Spleen (tissue), 11 donors: Measurements from ENCODE around the gene ATP11B. TPM values are rescaled to one million over a fixed set of nuclear protein-coding genes. Genes with fewer than 3 reads are reported as not detected.

Source experiments
- DNase-seq: peaks from one replicate; pipeline ENCODE4 v3.0.0-alpha.2; 2020
- H3K27ac ChIP-seq, 8 donors: fragments of 200-600 bp; sonication (generic) in 7 of 8; 1 replicate in 4 of 8; 2 replicates in 4 of 8; pipeline versions ENCODE4 v1.5.0 to v1.8.0; 2016 to 2021; ENCODE audit warnings: inconsistent platforms in 4 of 8, mild to moderate bottlenecking in 4 of 8, moderate library complexity in 1 of 8
- H3K27me3 ChIP-seq, 7 donors: fragments of 200-600 bp; sonication (generic) in 6 of 7; replicated peaks in 1 of 7; 1 replicate in 4 of 7; 2 replicates in 3 of 7; pipeline versions ENCODE4 v1.5.0 to v1.8.0; 2016 to 2021; ENCODE audit warnings: inconsistent platforms in 3 of 7, mild to moderate bottlenecking in 1 of 7
- H3K36me3 ChIP-seq, 6 donors: fragments of 200-600 bp; sonication (generic) in 5 of 6; 1 replicate in 4 of 6; 2 replicates in 2 of 6; pipeline versions ENCODE4 v1.5.0 to v1.8.0; 2016 to 2021; ENCODE audit warnings: inconsistent platforms in 2 of 6
- H3K4me1 ChIP-seq, 6 donors: fragments of 200-600 bp; sonication (generic) in 5 of 6; 1 replicate in 3 of 6; 2 replicates in 3 of 6; pipeline versions ENCODE4 v1.5.0 to v1.8.0; 2016 to 2021; ENCODE audit warnings: inconsistent platforms in 3 of 6
- H3K4me3 ChIP-seq, 8 donors: fragments of 200-600 bp; sonication (generic) in 7 of 8; 1 replicate in 4 of 8; 2 replicates in 4 of 8; pipeline versions ENCODE4 v1.5.0 to v1.8.0; 2016 to 2021; ENCODE audit warnings: inconsistent platforms in 4 of 8, mild to moderate bottlenecking in 4 of 8, moderate library complexity in 2 of 8
- H3K9me3 ChIP-seq, 8 donors: fragments of 200-600 bp; sonication (generic) in 7 of 8; 1 replicate in 4 of 8; 2 replicates in 4 of 8; pipeline versions ENCODE4 v1.5.0 to v1.8.0; 2016 to 2021; ENCODE audit warnings: inconsistent platforms in 4 of 8
- CTCF ChIP-seq, 11 experiments: fragments of 200-600 bp in 7 of 11; fragments of 450-650 bp in 4 of 11; sonication (generic) in 4 of 11; IDR thresholded peaks in 8 of 11; conservative IDR thresholded peaks in 3 of 11; 1 replicate in 7 of 11; 2 replicates in 4 of 11; pipeline versions ENCODE4 v1.4.0 to v1.8.0; 2016 to 2021; ENCODE audit warnings: antibody characterized with exemption in 11 of 11, inconsistent platforms in 4 of 11, mild to moderate bottlenecking in 1 of 11
- POLR2A ChIP-seq, 3 donors: fragments of 450-650 bp; IDR thresholded peaks; one replicate each; pipeline ENCODE4 v1.5.1; 2017; ENCODE audit warnings: antibody characterized with exemption in 3 of 3, mild to moderate bottlenecking in 1 of 3
- POLR2AphosphoS5 ChIP-seq, 3 donors: sonication (generic); formaldehyde crosslinking; IDR thresholded peaks; one replicate each; pipeline ENCODE4 v1.5.1; 2017; ENCODE audit warnings: antibody characterized with exemption in 3 of 3
- WGBS, 5 donors: extraction: QIAGEN DNeasy Blood & Tissue Kit in 3 of 5; methylation state at CpG; one replicate each; pipeline versions ENCODE4 v1.1.5 to v1.1.7; 2013 to 2018; 5-methylcytosine and 5-hydroxymethylcytosine counted together
- intact Hi-C: fragments of 100-400 bp; cut with DNase I; formaldehyde crosslinking; loops from one replicate; pipeline ENCODE4 v1.15.0; 2023; ENCODE audit warnings: low total_unique reads
- polyA plus RNA-seq, 3 donors: library from polyadenylated mRNA; stranded (reverse); fragments of 200-250 nt; gene quantifications; one replicate each; pipeline ENCODE4 v1.2.1, GENCODE V29; 2013
- total RNA-seq, 7 donors: library from RNA; depleted of rRNA in 3 of 7; stranded (reverse); fragments of >200 nt in 3 of 7; fragmentation: NEBNext Ultra II Directional in 4 of 7; extraction: Animal tissue kit (Norgen Biotek cat#: 25700) in 4 of 7; gene quantifications; one replicate each; pipeline versions ENCODE4 v1.1.0 to v1.2.1, GENCODE V29; 2016 to 2021
- donor health status: healthy with polysubstance abuse.
- donor health status: DM: no; HTN: no; CAD: no; lungs with moderate emphysema.
- donor health status: DM: no; HTN: no; CAD: no.
- donor health status: Bipolar disorder and iron deficiency.
- donor health status: healthy.
- donor health status: DM: no; HTN: no; CAD: no.
- donor health status: DM: yes; HTN: yes; CAD: no.

The ATP11B gene
- total and polyA plus RNA-seq, 10 donors: 7.2 to 165 (median 90.3) TPM

GRCh38 chr3:182909318-182910040 lies 116.2 kb downstream of the ATP11B start:
- Histone ChIP-seq H3K36me3 (peaks cover 0 to 94% (median 20%) of the 10 kb centered on the region in 6 donors), H3K9me3 (no peaks in the 10 kb centered on the region), H3K27ac (no peak overlapping the region), H3K27me3 (no peaks in the 10 kb centered on the region), H3K4me3 (no peak overlapping the region), H3K4me1 (peaks cover 0 to 17% (median 2%) of the 10 kb centered on the region in 6 donors)
- 90 to 97% (median 95%) methylated on average over 5 of the region's 5 CpGs for WGBS, 5 donors
- DNase-seq: no peak
- intact Hi-C loops: no loop called here
- TF ChIP-seq POLR2AphosphoS5 (IDR thresholded peaks at IDR 0.05) (no peak), CTCF (IDR thresholded peaks at IDR 0.05 in 8 of 11, conservative IDR thresholded peaks at IDR 0.05 in 3 of 11) (peak in 4 of 11 experiments; percentile 19 to 46 (median 42))

- no peaks in the 10 kb centered on the region for H3K9me3 ChIP-seq
- H3K4me1 ChIP-seq: peaks cover 0 to 26% (median 3%) of the 10 kb centered on the region in 6 donors
- whole genome bisulfite sequencing, 5 donors: 79 to 90% (median 86%) methylated on average over 5 of the region's 5 CpGs
- H3K27me3 ChIP-seq: no peaks in the 10 kb centered on the region
- no peak for DNase-seq
- intact Hi-C loops: no loop called here
- peak overlapping the region in 1 of 8 donors; percentile 44 for H3K27ac ChIP-seq
- H3K4me3 ChIP-seq: no peak overlapping the region
- TF ChIP-seq CTCF (IDR thresholded peaks at IDR 0.05 in 8 of 11, conservative IDR thresholded peaks at IDR 0.05 in 3 of 11) (no peak), POLR2AphosphoS5 (IDR thresholded peaks at IDR 0.05) (no peak)
- H3K36me3 ChIP-seq: peaks cover 0 to 94% (median 16%) of the 10 kb centered on the region in 6 donors
These were observed 117.9 kb downstream of the ATP11B start for GRCh38 chr3:182910936-182911781.

- Histone ChIP-seq H3K36me3 (peaks cover 0 to 92% (median 11%) of the 10 kb centered on the region in 6 donors), H3K4me1 (peaks cover 0 to 26% (median 3%) of the 10 kb centered on the region in 6 donors), H3K27ac (peak overlapping the region in 1 of 8 donors; percentile 44), H3K27me3 (no peaks in the 10 kb centered on the region), H3K4me3 (no peak overlapping the region), H3K9me3 (no peaks in the 10 kb centered on the region)
- intact Hi-C loops: no loop called here
- 65 to 87% (median 77%) methylated on average over 5 of the region's 5 CpGs for WGBS, 5 donors
- no peak for DNase-seq
- TF ChIP-seq POLR2A (IDR thresholded peaks at IDR 0.05) (no peak), POLR2AphosphoS5 (IDR thresholded peaks at IDR 0.05) (no peak)
These were observed 118.4 kb downstream of the ATP11B start for GRCh38 chr3:182911782-182912111.

- intact Hi-C loops: no loop called here
- peaks cover 0 to 26% (median 3%) of the 10 kb centered on the region in 6 donors for H3K4me1 ChIP-seq
- no peaks in the 10 kb centered on the region for H3K9me3 ChIP-seq
- peaks cover 0 to 88% (median 11%) of the 10 kb centered on the region in 6 donors for H3K36me3 ChIP-seq
- TF ChIP-seq POLR2A (IDR thresholded peaks at IDR 0.05) (no peak), CTCF (IDR thresholded peaks at IDR 0.05 in 8 of 11, conservative IDR thresholded peaks at IDR 0.05 in 3 of 11) (no peak), POLR2AphosphoS5 (IDR thresholded peaks at IDR 0.05) (no peak)
- WGBS, 5 donors: 78 to 97% (median 90%) methylated on average over 5 of the region's 5 CpGs
- H3K27ac ChIP-seq: no peak overlapping the region
- DNase-seq: no peak
- H3K4me3 ChIP-seq: no peak overlapping the region
- H3K27me3 ChIP-seq: no peaks in the 10 kb centered on the region
These were observed 119.2 kb downstream of the ATP11B start for GRCh38 chr3:182912474-182912873.
